Measurements from ENCODE around the gene ADAM12. TPM values are rescaled to one million over a fixed set of nuclear protein-coding genes. Genes with fewer than 3 reads are reported as not detected.

The ADAM12 gene
- total RNA-seq, 2 experiments from 2014 or later, result 1.2 to 1.5 TPM

GRCh38 chr10:126135177-126135576 is 253.1 kb downstream of the ADAM12 start:
- intact Hi-C loops (cut with DNase I, micrococcal nuclease), result no loop called here

GRCh38 chr10:126133906-126134656 is 254.2 kb downstream of the ADAM12 start:
- DNase-seq (no peak), ATAC-seq (ENCODE audit: poor library complexity) (no peak)
- Histone ChIP-seq H3K4me3 (ENCODE audit: low read length) (no peak overlapping the region), H3K36me3 (ENCODE audit: insufficient read depth, low read length) (no peaks in the 10 kb centered on the region), H3K4me1 (ENCODE audit: insufficient read depth, low read length) (peaks cover 5% of the 10 kb centered on the region), H3K27ac (ENCODE audit: low read depth in 1 of 2, low read length in 2 of 2) (no peak overlapping the region), H3K9me3 (ENCODE audit: control insufficient read depth in 1 of 2, insufficient read depth in 1 of 2, low read length in 2 of 2) (peaks cover 0 to 3% of the 10 kb centered on the region in 2 experiments), H3K27me3 (ENCODE audit: control insufficient read depth in 1 of 2, insufficient read depth in 2 of 2, low read length in 2 of 2) (no peaks in the 10 kb centered on the region)
- no peak overlapping the region for H3K4me3 Mint-ChIP-seq
- POLR2A ChIA-PET, result no interaction called here
- intact Hi-C loops (cut with DNase I, micrococcal nuclease), result no loop called here
- no peaks in the 10 kb centered on the region for H3K36me3 Mint-ChIP-seq (ENCODE audit: low read depth)
- CTCF ChIA-PET, result no interaction called here
- no peak overlapping the region for H3K27ac Mint-ChIP-seq
- H3K4me1 Mint-ChIP-seq (ENCODE audit: low read depth), result peaks cover 19% of the 10 kb centered on the region
- no peaks in the 10 kb centered on the region for H3K9me3 Mint-ChIP-seq
- H3K27me3 Mint-ChIP-seq, result no peaks in the 10 kb centered on the region
- no peak for TF ChIP-seq CTCF (IDR thresholded peaks at IDR 0.05)

More at GRCh38 chr10:126135177-126135576, 253.1 kb downstream of the ADAM12 start:
- H3K4me1 Mint-ChIP-seq (ENCODE audit: low read depth), result peaks cover 19% of the 10 kb centered on the region
- H3K27me3 Mint-ChIP-seq, result no peaks in the 10 kb centered on the region
- ChIA-PET CTCF (no interaction called here), POLR2A (no interaction called here)
- H3K27ac Mint-ChIP-seq, result no peak overlapping the region
- DNase-seq (peak in 1 of 14 experiments; percentile 3), ATAC-seq (ENCODE audit: poor library complexity) (no peak)
- no peak overlapping the region for H3K4me3 ChIP-seq (ENCODE audit: low read length)
- H3K36me3 Mint-ChIP-seq (ENCODE audit: low read depth), result no peaks in the 10 kb centered on the region
- no peak overlapping the region for H3K4me3 Mint-ChIP-seq
- H3K36me3 ChIP-seq (ENCODE audit: insufficient read depth, low read length), result no peaks in the 10 kb centered on the region
- no peak for TF ChIP-seq CTCF (IDR thresholded peaks at IDR 0.05)
- H3K9me3 ChIP-seq (ENCODE audit: control insufficient read depth in 1 of 2, insufficient read depth in 1 of 2, low read length in 2 of 2), result peaks cover 0 to 3% of the 10 kb centered on the region in 2 experiments
- H3K9me3 Mint-ChIP-seq, result no peaks in the 10 kb centered on the region
- no peak overlapping the region for H3K27ac ChIP-seq (ENCODE audit: low read depth in 1 of 2, low read length in 2 of 2)
- peaks cover 5% of the 10 kb centered on the region for H3K4me1 ChIP-seq (ENCODE audit: insufficient read depth, low read length)
- no peaks in the 10 kb centered on the region for H3K27me3 ChIP-seq (ENCODE audit: control insufficient read depth in 1 of 2, insufficient read depth in 2 of 2, low read length in 2 of 2)

- no peaks in the 10 kb centered on the region for H3K27me3 Mint-ChIP-seq
- H3K27ac Mint-ChIP-seq, result no peak overlapping the region
- POLR2A ChIA-PET, result no interaction called here
Measured at GRCh38 chr10:126133082-126133620, 255.1 kb downstream of the ADAM12 start.

More at GRCh38 chr10:126133082-126133620, 255.1 kb downstream of the ADAM12 start:
- no peak overlapping the region for H3K4me3 Mint-ChIP-seq
- H3K4me3 ChIP-seq (ENCODE audit: low read length), result no peak overlapping the region
- H3K9me3 Mint-ChIP-seq, result no peaks in the 10 kb centered on the region
- peaks cover 19% of the 10 kb centered on the region for H3K4me1 Mint-ChIP-seq (ENCODE audit: low read depth)
- DNase-seq, result no peak
- intact Hi-C loops (cut with DNase I, micrococcal nuclease), result no loop called here
- peaks cover 0 to 7% of the 10 kb centered on the region in 2 experiments for H3K9me3 ChIP-seq (ENCODE audit: control insufficient read depth in 1 of 2, insufficient read depth in 1 of 2, low read length in 2 of 2)
- no peak for ATAC-seq (ENCODE audit: poor library complexity)
- H3K36me3 Mint-ChIP-seq (ENCODE audit: low read depth), result no peaks in the 10 kb centered on the region
- peaks cover 5% of the 10 kb centered on the region for H3K4me1 ChIP-seq (ENCODE audit: insufficient read depth, low read length)
- H3K27ac ChIP-seq (ENCODE audit: low read depth in 1 of 2, low read length in 2 of 2), result no peak overlapping the region
- no peak for TF ChIP-seq CTCF (IDR thresholded peaks at IDR 0.05)
- CTCF ChIA-PET, result no interaction called here
- H3K27me3 ChIP-seq (ENCODE audit: control insufficient read depth in 1 of 2, insufficient read depth in 2 of 2, low read length in 2 of 2), result no peaks in the 10 kb centered on the region
- H3K36me3 ChIP-seq (ENCODE audit: insufficient read depth, low read length), result no peaks in the 10 kb centered on the region

Measured in CD4-positive, alpha-beta T cell (primary cell).